Subcutaneous adipose tissue (tissue), 4 donors: Measurements from ENCODE around the gene METAP1D. TPM values are rescaled to one million over a fixed set of nuclear protein-coding genes. Genes with fewer than 3 reads are reported as not detected.

Source experiments
- CTCF ChIP-seq: fragments of 450-650 bp; IDR thresholded peaks from one replicate; pipeline ENCODE4 v1.5.1; 2016; ENCODE audit warnings: low read depth, mild to moderate bottlenecking, control low read depth, antibody characterized with exemption, moderate library complexity
- total RNA-seq, 4 donors: library from RNA; depleted of rRNA; stranded (reverse); fragments of >200 nt; gene quantifications; one replicate each; pipeline ENCODE4 v1.1.0, GENCODE V29; 2016

The METAP1D gene
- total RNA-seq, 4 donors from 2014 or later = 4.8 to 14.3 (median 6.6) TPM

- TF ChIP-seq CTCF = no peak
These were observed 65.4 kb downstream of the METAP1D start for GRCh38 chr2:172065111-172065510.

- TF ChIP-seq CTCF = no peak
These were observed 66.7 kb downstream of the METAP1D start for GRCh38 chr2:172066394-172066886.

DNA sequence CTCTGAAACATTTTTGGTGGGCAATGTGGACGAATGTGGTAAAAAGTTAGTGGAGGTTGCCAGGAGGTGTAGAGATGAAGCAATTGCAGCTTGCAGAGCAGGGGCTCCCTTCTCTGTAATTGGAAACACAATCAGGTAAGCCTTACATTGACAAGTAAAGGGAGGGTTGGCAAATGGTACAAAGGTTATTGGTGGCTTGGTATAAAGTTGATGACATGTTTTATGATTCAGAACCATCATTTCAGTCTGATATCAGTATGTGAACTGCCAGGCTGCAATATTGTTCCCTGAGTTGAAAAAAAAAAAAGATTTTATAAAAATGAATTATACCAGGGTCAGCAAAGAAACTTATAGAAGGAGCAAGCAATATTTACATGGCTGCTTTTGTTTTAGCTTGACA lies 71.2 kb downstream of the METAP1D start:
- TF ChIP-seq CTCF = no peak

GRCh38 chr2:172072303-172072702 lies 72.5 kb downstream of the METAP1D start:
- TF ChIP-seq CTCF = no peak

DNA sequence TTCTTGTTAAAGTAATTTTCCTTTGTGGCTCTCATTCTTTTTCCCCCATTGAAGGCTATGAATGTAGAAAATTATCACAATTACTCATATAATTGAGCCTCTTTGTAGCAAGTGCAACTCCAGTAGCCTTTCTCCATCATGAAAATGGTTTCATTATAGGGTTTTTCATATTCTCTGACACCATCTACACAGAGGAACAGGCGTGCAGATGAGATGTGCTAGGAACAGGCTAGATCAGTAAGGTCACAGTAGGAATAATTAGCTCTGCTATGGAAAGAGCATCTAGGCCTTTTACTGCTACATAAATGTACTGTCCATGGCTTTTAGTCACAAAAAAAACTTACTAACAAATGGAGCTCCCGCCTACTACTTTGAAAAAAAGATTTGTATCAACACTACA lies 73.0 kb downstream of the METAP1D start:
- TF ChIP-seq CTCF = no peak

GRCh38 chr2:172073518-172073917 lies 73.8 kb downstream of the METAP1D start:
- TF ChIP-seq CTCF = no peak

DNA sequence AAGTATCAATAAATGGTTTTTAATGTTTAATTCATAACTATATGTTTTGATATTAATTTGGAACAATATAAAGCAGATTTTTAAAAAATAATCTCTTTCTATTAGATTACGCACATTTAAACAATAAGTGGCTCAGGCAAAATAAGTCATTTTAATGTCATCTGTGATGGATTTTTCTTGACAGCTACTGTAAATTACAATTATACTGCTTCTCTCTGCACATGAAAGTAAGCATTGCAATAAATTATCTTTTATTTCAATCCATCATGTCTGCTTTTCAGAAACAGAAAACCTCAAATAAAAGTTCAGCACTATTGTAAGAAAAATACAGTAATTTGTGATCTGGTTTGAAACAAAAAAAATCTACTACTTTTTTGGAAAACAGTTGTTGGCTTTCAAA lies 74.5 kb downstream of the METAP1D start:
- no peak for TF ChIP-seq CTCF
